ENCODE measurements around the gene FAM124A. TPM values are rescaled to one million over a fixed set of nuclear protein-coding genes. Genes with fewer than 3 reads are reported as not detected.
A peak's percentile ranks its signal among the peaks of the same experiment; 100 is the strongest.

FAM124A gene, protein sequence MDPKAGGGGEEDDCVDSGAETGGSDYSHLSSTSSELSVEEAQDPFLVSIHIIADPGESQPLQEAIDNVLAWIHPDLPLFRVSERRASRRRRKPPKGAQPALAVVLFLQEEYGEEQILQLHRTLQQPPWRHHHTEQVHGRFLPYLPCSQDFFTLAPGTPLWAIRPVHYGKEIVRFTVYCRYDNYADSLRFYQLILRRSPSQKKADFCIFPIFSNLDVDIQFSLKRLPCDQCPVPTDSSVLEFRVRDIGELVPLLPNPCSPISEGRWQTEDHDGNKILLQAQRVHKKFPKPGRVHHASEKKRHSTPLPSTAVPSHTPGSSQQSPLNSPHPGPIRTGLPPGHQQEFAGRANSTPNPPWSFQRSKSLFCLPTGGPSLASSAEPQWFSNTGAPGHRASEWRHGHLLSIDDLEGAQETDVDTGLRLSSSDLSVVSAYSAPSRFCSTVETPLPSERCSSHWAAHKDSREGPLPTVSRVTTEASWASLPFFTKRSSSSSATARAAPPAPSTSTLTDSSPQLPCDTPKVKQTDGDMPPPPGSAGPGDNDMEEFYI
- 1.8 TPM in 2 replicates for total RNA-seq
- long read RNA-seq, result 0 reads

DNA sequence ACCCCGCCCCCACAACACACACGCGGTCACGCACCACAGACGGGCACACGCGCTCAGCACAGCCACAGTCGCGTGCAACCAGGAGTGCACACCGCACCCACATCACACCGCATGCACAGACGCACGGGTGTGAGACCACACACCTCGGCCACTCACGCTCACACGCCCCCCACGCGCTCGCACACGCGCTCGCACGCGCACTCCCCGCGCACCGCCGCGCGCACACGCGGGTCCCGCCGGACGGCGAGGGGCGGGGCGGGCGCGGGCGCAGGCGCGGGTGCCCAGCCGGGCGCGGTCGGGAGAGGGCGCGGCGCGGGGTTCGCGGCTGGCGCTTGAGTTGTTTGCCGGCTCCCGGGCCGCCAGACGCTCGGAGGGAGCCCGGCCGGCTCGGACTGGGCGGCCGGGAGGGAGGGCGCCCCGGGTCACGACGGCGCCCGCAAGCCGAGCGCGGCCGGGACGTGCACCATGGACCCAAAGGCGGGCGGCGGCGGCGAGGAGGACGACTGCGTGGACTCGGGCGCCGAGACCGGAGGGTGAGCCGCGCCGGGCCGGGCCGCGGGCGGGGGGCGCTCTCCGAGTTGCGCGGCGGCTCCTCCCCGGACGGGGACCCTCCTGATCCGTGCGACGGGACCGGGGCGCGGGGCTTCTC is at the start of gene FAM124A:
Gene FAM124A, plus strand, starts transcription at position 362 of the 649 bp plus-strand sequence. Its CDS starts 104 bp downstream, at position 466.
- Mint-ChIP-seq H3K4me3 (ENCODE audit: unreplicated experiment) (peak within 1 kb of the TSS; percentile 76), H3K27me3 (ENCODE audit: unreplicated experiment) (peaks cover 34% of the 10 kb centered on the region), H3K36me3 (ENCODE audit: unreplicated experiment) (peaks cover 5% of the 10 kb centered on the region), H3K27ac (ENCODE audit: unreplicated experiment) (no peak within 1 kb of the TSS), H3K4me1 (ENCODE audit: unreplicated experiment) (peaks cover 11% of the 10 kb centered on the region), H3K9me3 (ENCODE audit: unreplicated experiment) (no peaks in the 10 kb centered on the region)
- peak; percentile 46 for TF ChIP-seq CTCF (IDR thresholded peaks at IDR 0.05)
- no peak for DNase-seq (ENCODE audit: extremely low spot score, unreplicated experiment)

- peaks cover 42% of the 10 kb centered on the region for H3K27me3 Mint-ChIP-seq (ENCODE audit: unreplicated experiment)
- no peak for TF ChIP-seq CTCF (IDR thresholded peaks at IDR 0.05)
- no peak overlapping the region for H3K4me3 Mint-ChIP-seq (ENCODE audit: unreplicated experiment)
- DNase-seq (ENCODE audit: extremely low spot score, unreplicated experiment), result no peak
- H3K9me3 Mint-ChIP-seq (ENCODE audit: unreplicated experiment), result no peaks in the 10 kb centered on the region
- peaks cover 5% of the 10 kb centered on the region for H3K4me1 Mint-ChIP-seq (ENCODE audit: unreplicated experiment)
- H3K36me3 Mint-ChIP-seq (ENCODE audit: unreplicated experiment), result no peaks in the 10 kb centered on the region
- no peak overlapping the region for H3K27ac Mint-ChIP-seq (ENCODE audit: unreplicated experiment)
Observed at GRCh38 chr13:51175021-51175420, 47.2 kb upstream of the FAM124A start.

GRCh38 chr13:51175639-51176038 is 46.6 kb upstream of the FAM124A start:
- peaks cover 42% of the 10 kb centered on the region for H3K27me3 Mint-ChIP-seq (ENCODE audit: unreplicated experiment)
- no peak overlapping the region for H3K27ac Mint-ChIP-seq (ENCODE audit: unreplicated experiment)
- H3K36me3 Mint-ChIP-seq (ENCODE audit: unreplicated experiment), result no peaks in the 10 kb centered on the region
- no peak for DNase-seq (ENCODE audit: extremely low spot score, unreplicated experiment)
- H3K9me3 Mint-ChIP-seq (ENCODE audit: unreplicated experiment), result no peaks in the 10 kb centered on the region
- no peak overlapping the region for H3K4me3 Mint-ChIP-seq (ENCODE audit: unreplicated experiment)
- TF ChIP-seq CTCF (IDR thresholded peaks at IDR 0.05), result no peak
- peaks cover 2% of the 10 kb centered on the region for H3K4me1 Mint-ChIP-seq (ENCODE audit: unreplicated experiment)

DNA sequence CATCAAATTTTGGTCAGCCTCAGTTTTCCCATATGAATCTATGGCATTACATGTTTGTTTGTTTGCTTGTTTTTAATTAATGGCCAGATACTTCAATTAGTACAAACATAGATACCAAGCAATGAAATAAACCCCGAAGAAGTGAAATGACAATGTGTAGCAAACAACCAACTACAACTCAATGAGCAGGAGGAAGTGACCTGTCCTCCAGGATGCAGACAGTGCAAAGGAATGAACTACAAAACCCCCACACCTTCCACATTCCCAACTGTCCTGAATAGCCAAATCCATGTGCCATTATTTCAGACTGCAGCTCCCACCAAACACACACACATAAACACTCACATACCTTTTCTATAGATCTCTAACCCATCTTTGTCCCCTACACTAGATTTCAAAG is 45.0 kb upstream of the FAM124A start:
- Mint-ChIP-seq H3K27ac (ENCODE audit: unreplicated experiment) (no peak overlapping the region), H3K4me1 (ENCODE audit: unreplicated experiment) (no peaks in the 10 kb centered on the region), H3K4me3 (ENCODE audit: unreplicated experiment) (no peak overlapping the region), H3K36me3 (ENCODE audit: unreplicated experiment) (no peaks in the 10 kb centered on the region), H3K9me3 (ENCODE audit: unreplicated experiment) (no peaks in the 10 kb centered on the region), H3K27me3 (ENCODE audit: unreplicated experiment) (peaks cover 39% of the 10 kb centered on the region)
- DNase-seq (ENCODE audit: extremely low spot score, unreplicated experiment), result no peak
- no peak for TF ChIP-seq CTCF (IDR thresholded peaks at IDR 0.05)

All from osteocyte (in vitro differentiated cells).